NOMO-1 (cell line): ENCODE results near the gene MACROD1.
A peak's percentile ranks its signal among the peaks of the same experiment; 100 is the strongest.

Source experiments
- DNase-seq, 2 experiments: peaks; one replicate each; lab custom pipeline; 2025; ENCODE audit not compliant: unreplicated experiment in 2 of 2; lab: John Stamatoyannopoulos, UW

The MACROD1 gene

GRCh38 chr11:64078905-64079304 lies 87.0 kb downstream of the MACROD1 start:
- no peak for DNase-seq

GRCh38 chr11:64078284-64078683 lies 87.6 kb downstream of the MACROD1 start:
- no peak for DNase-seq

GRCh38 chr11:64077607-64078006 lies 88.3 kb downstream of the MACROD1 start:
- DNase-seq = no peak

GRCh38 chr11:64076758-64077157 lies 89.2 kb downstream of the MACROD1 start:
- no peak for DNase-seq

- peak; percentile 85 to 88 for DNase-seq
Observed at GRCh38 chr11:64074239-64074638, 91.7 kb downstream of the MACROD1 start.

- DNase-seq = no peak
Observed at GRCh38 chr11:64073542-64073941, 92.4 kb downstream of the MACROD1 start.

- DNase-seq = no peak
Observed at GRCh38 chr11:64072871-64073270, 93.0 kb downstream of the MACROD1 start.

GRCh38 chr11:64072403-64072802 lies 93.5 kb downstream of the MACROD1 start:
- DNase-seq = no peak

- DNase-seq = no peak
Observed at GRCh38 chr11:64071849-64072248, 94.1 kb downstream of the MACROD1 start.

GRCh38 chr11:64070314-64070681 lies 95.6 kb downstream of the MACROD1 start:
- DNase-seq = no peak

- DNase-seq = no peak
Observed at GRCh38 chr11:64069401-64070313, 96.3 kb downstream of the MACROD1 start.

GRCh38 chr11:64068705-64069400 lies 97.1 kb downstream of the MACROD1 start:
- DNase-seq = no peak

- DNase-seq = no peak
Observed at GRCh38 chr11:64067230-64067993, 98.5 kb downstream of the MACROD1 start.

- DNase-seq = no peak
Observed at GRCh38 chr11:64065712-64066111, 100.2 kb downstream of the MACROD1 start.

GRCh38 chr11:64065141-64065465 lies 100.8 kb downstream of the MACROD1 start:
- no peak for DNase-seq

- no peak for DNase-seq
Observed at GRCh38 chr11:64064374-64065140, 101.4 kb downstream of the MACROD1 start.

GRCh38 chr11:64063777-64064176 lies 102.1 kb downstream of the MACROD1 start:
- DNase-seq = no peak

GRCh38 chr11:64062185-64063039 lies 103.5 kb downstream of the MACROD1 start:
- no peak for DNase-seq

GRCh38 chr11:64060861-64061444 lies 105.0 kb downstream of the MACROD1 start:
- DNase-seq = no peak
